ENCODE results near the gene MYL12A.

DNA sequence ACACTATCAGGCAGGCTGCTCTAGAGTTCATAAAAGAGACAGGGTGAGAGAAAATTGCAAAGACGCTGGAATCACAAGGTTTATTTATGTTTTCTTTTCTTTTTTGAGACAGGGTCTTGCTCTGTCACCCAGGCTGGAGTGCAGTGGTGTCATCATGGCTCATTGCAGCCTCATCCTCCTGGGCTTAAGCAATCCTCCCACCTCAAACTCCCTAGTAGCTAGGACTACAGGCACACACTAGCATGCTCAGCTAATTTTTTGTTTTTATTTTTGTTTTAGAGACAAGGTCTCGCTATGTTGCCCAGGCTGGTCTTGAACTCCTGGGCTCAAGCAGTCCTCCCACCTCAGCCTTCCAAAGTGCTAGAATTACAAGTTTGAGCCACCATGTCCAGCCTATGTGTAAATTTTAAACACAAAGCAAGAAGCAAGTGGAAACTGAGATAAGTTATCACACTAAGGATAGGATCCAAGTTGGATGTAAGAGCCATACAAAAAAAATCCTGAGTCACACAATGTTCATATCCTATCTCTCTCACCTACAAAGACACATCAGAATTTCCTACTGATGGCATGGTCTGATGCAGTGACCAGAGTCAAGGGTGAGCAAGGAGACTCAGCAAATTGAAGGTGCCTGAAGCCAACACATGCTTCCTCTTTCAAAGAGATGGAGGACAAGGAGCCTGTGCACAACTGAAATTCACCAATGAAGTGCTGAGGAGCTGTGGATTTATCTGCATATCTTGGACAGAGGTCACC, 45.8 kb downstream of the MYL12A start:
- TF ChIP-seq, protein P1, sequence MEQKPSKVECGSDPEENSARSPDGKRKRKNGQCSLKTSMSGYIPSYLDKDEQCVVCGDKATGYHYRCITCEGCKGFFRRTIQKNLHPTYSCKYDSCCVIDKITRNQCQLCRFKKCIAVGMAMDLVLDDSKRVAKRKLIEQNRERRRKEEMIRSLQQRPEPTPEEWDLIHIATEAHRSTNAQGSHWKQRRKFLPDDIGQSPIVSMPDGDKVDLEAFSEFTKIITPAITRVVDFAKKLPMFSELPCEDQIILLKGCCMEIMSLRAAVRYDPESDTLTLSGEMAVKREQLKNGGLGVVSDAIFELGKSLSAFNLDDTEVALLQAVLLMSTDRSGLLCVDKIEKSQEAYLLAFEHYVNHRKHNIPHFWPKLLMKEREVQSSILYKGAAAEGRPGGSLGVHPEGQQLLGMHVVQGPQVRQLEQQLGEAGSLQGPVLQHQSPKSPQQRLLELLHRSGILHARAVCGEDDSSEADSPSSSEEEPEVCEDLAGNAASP (CRISPR knock-in tag; IDR thresholded peaks at IDR 0.05; ENCODE audit: borderline replicate concordance): no peak
- no peak for TF ChIP-seq NR2C2 (CRISPR knock-in tag; IDR thresholded peaks at IDR 0.05; ENCODE audit: borderline replicate concordance)
- no peak for TF ChIP-seq SMC3 (IDR thresholded peaks at IDR 0.05; ENCODE audit: low read length)
- TF ChIP-seq TCF7L2 (IDR thresholded peaks at IDR 0.05; ENCODE audit: low read depth, low read length): no peak
- TF ChIP-seq, protein P2, sequence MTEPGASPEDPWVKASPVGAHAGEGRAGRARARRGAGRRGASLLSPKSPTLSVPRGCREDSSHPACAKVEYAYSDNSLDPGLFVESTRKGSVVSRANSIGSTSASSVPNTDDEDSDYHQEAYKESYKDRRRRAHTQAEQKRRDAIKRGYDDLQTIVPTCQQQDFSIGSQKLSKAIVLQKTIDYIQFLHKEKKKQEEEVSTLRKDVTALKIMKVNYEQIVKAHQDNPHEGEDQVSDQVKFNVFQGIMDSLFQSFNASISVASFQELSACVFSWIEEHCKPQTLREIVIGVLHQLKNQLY (CRISPR knock-in tag; IDR thresholded peaks at IDR 0.05): no peak
